BLaER1 treated with 17β-estradiol and CSF1 and Interleukin-3, amounts not matched to agents 10 nM and 100 nM (cell line): Measurements from ENCODE around the gene SH3BGRL3.
"Not testable (repeated sequence)": the region's sequence is repeated elsewhere in the genome, so short reads cannot be mapped to it uniquely, and the experiment has no call there.

Source experiments
- H3K27ac ChIP-seq, 11 experiments: shearing (Covaris generic); formaldehyde crosslinking; 2 replicates each; pipeline ENCODE4 v1.8.1; 2022
- H3K27me3 ChIP-seq, 11 experiments: shearing (Covaris generic); formaldehyde crosslinking; 2 replicates each; pipeline ENCODE4 v1.8.1; 2022
- H3K36me3 ChIP-seq, 11 experiments: shearing (Covaris generic); formaldehyde crosslinking; 2 replicates each; pipeline ENCODE4 v1.8.1; 2022
- H3K4me1 ChIP-seq, 10 experiments: shearing (Covaris generic); formaldehyde crosslinking; 2 replicates each; pipeline ENCODE4 v1.8.1; 2022
- H3K4me2 ChIP-seq, 11 experiments: shearing (Covaris generic); formaldehyde crosslinking; 2 replicates each; pipeline ENCODE4 v1.8.1; 2022
- H3K4me3 ChIP-seq, 10 experiments: shearing (Covaris generic); formaldehyde crosslinking; 2 replicates each; pipeline ENCODE4 v1.8.1; 2022
- H3K9ac ChIP-seq, 11 experiments: shearing (Covaris generic); formaldehyde crosslinking; 2 replicates each; pipeline ENCODE4 v1.8.1; 2022
- H3K9me3 ChIP-seq, 11 experiments: shearing (Covaris generic); formaldehyde crosslinking; replicated peaks in 1 of 11; 2 replicates each; pipeline ENCODE4 v1.8.1; 2022
- H4K20me1 ChIP-seq, 11 experiments: shearing (Covaris generic); formaldehyde crosslinking; 2 replicates each; pipeline ENCODE4 v1.8.1; 2022
- Cebpa-rat ChIP-seq, 11 experiments: shearing (Covaris generic); IDR thresholded peaks; 2 replicates each; pipeline ENCODE4 v1.8.1; 2022

Gene SH3BGRL3

GRCh38 chr1:26322042-26322331 lies 42.1 kb downstream of the SH3BGRL3 start:
- Histone ChIP-seq H3K4me2 (peak overlapping the region in 3 of 11 experiments; percentile 30 to 94 (median 77); a peak in 4 of 22 replicates), H3K4me1 (peaks cover 45 to 52% (median 50%) of the 10 kb centered on the region in 10 experiments), H3K9ac (peak overlapping the region; percentile 22 to 74 (median 45); a peak in 17 of 22 replicates), H3K36me3 (peaks cover 0 to 6% (median 0%) of the 10 kb centered on the region in 11 experiments; a peak in 2 of 22 replicates), H3K27me3 (peaks cover 0 to 8% (median 0%) of the 10 kb centered on the region in 11 experiments; a peak in 1 of 22 replicates), H3K9me3 (no peaks in the 10 kb centered on the region), H3K27ac (peak overlapping the region in 6 of 11 experiments; percentile 8 to 58 (median 40); a peak in 8 of 22 replicates), H3K4me3 (no peak overlapping the region), H4K20me1 (no peaks in the 10 kb centered on the region)
- TF ChIP-seq Cebpa-rat (IDR thresholded peaks at IDR 0.05): no peak

- H3K36me3 ChIP-seq: peaks cover 0 to 6% (median 0%) of the 10 kb centered on the region in 11 experiments; a peak in 2 of 22 replicates
- H3K9me3 ChIP-seq: no peaks in the 10 kb centered on the region
Measured at GRCh38 chr1:26323382-26323781, 43.5 kb downstream of the SH3BGRL3 start.

GRCh38 chr1:26324550-26324949 lies 44.7 kb downstream of the SH3BGRL3 start:
- TF ChIP-seq Cebpa-rat (IDR thresholded peaks at IDR 0.05): no peak
- H3K4me2 ChIP-seq: no peak overlapping the region
- no peaks in the 10 kb centered on the region for H3K27me3 ChIP-seq
- no peak overlapping the region for H3K9ac ChIP-seq
- peaks cover 0 to 6% (median 0%) of the 10 kb centered on the region in 11 experiments; a peak in 2 of 22 replicates for H3K36me3 ChIP-seq
- H3K9me3 ChIP-seq: no peaks in the 10 kb centered on the region
- no peak overlapping the region for H3K4me3 ChIP-seq
- H4K20me1 ChIP-seq: no peaks in the 10 kb centered on the region
- peaks cover 19 to 27% (median 24%) of the 10 kb centered on the region in 10 experiments for H3K4me1 ChIP-seq
- no peak overlapping the region for H3K27ac ChIP-seq

More at GRCh38 chr1:26323382-26323781, 43.5 kb downstream of the SH3BGRL3 start:
- peaks cover 0 to 4% (median 0%) of the 10 kb centered on the region in 11 experiments; a peak in 1 of 22 replicates for H3K27me3 ChIP-seq
- H3K27ac ChIP-seq: no peak overlapping the region
- no peak for TF ChIP-seq Cebpa-rat (IDR thresholded peaks at IDR 0.05)
- H3K4me2 ChIP-seq: no peak overlapping the region
- peaks cover 31 to 38% (median 36%) of the 10 kb centered on the region in 10 experiments for H3K4me1 ChIP-seq
- H3K9ac ChIP-seq: no peak overlapping the region
- H4K20me1 ChIP-seq: no peaks in the 10 kb centered on the region
- H3K4me3 ChIP-seq: no peak overlapping the region

GRCh38 chr1:26327956-26328362 lies 48.1 kb downstream of the SH3BGRL3 start:
- H3K36me3 ChIP-seq: no peaks in the 10 kb centered on the region; a peak in 1 of 22 replicates
- no peak for TF ChIP-seq Cebpa-rat (IDR thresholded peaks at IDR 0.05)
- no peaks in the 10 kb centered on the region for H4K20me1 ChIP-seq
- no peaks in the 10 kb centered on the region; a peak in 1 of 20 replicates for H3K4me1 ChIP-seq
- no peaks in the 10 kb centered on the region for H3K9me3 ChIP-seq
- no peak overlapping the region for H3K4me2 ChIP-seq
- 0 out of 22 replicates have a peak overlapping the region, but pooled peaks of 1 of the 11 experiments have one; percentile 10 for H3K9ac ChIP-seq
- no peak overlapping the region for H3K4me3 ChIP-seq
- no peaks in the 10 kb centered on the region for H3K27me3 ChIP-seq
- H3K27ac ChIP-seq: no peak overlapping the region

- Histone ChIP-seq H3K4me2 (no peak overlapping the region), H4K20me1 (no peaks in the 10 kb centered on the region), H3K4me3 (no peak overlapping the region), H3K27me3 (0 out of 22 replicates have a peak, but pooled peaks cover 0 to under 1% (median 0%) of the 10 kb centered on the region in 11 experiments), H3K36me3 (no peaks in the 10 kb centered on the region), H3K9ac (no peak overlapping the region), H3K9me3 (no peaks in the 10 kb centered on the region), H3K27ac (no peak overlapping the region), H3K4me1 (no peaks in the 10 kb centered on the region; a peak in 1 of 20 replicates)
- no peak for TF ChIP-seq Cebpa-rat (IDR thresholded peaks at IDR 0.05)
Measured at GRCh38 chr1:26328597-26328996, 48.7 kb downstream of the SH3BGRL3 start.

- not testable (repeated sequence) for H3K9ac ChIP-seq, H3K4me3 ChIP-seq, H4K20me1 ChIP-seq, H3K27ac ChIP-seq, H3K4me1 ChIP-seq, H3K9me3 ChIP-seq, H3K36me3 ChIP-seq, H3K27me3 ChIP-seq, H3K4me2 ChIP-seq
Measured at GRCh38 chr1:26329380-26329779, 49.5 kb downstream of the SH3BGRL3 start.

GRCh38 chr1:26330276-26330675 lies 50.4 kb downstream of the SH3BGRL3 start:
- H3K36me3 ChIP-seq: no peaks in the 10 kb centered on the region
- no peak for TF ChIP-seq Cebpa-rat (IDR thresholded peaks at IDR 0.05)
- H3K4me1 ChIP-seq: peaks cover under 1 to 2% (median under 1%) of the 10 kb centered on the region in 10 experiments; a peak in 10 of 20 replicates
- H4K20me1 ChIP-seq: no peaks in the 10 kb centered on the region
- H3K4me3 ChIP-seq: no peak overlapping the region
- H3K9me3 ChIP-seq: no peaks in the 10 kb centered on the region
- H3K27me3 ChIP-seq: peaks cover 5 to 17% (median 9%) of the 10 kb centered on the region in 11 experiments
- no peak overlapping the region; a peak in 1 of 22 replicates for H3K9ac ChIP-seq
- no peak overlapping the region for H3K27ac ChIP-seq
- no peak overlapping the region for H3K4me2 ChIP-seq
